NCI-H748 (cell line): ENCODE data around the gene BTBD17.

ENCODE experiments used
- DNase-seq: peaks from one replicate; lab custom pipeline; 2025; ENCODE audit not compliant: unreplicated experiment; lab: John Stamatoyannopoulos, UW

Gene BTBD17

DNA sequence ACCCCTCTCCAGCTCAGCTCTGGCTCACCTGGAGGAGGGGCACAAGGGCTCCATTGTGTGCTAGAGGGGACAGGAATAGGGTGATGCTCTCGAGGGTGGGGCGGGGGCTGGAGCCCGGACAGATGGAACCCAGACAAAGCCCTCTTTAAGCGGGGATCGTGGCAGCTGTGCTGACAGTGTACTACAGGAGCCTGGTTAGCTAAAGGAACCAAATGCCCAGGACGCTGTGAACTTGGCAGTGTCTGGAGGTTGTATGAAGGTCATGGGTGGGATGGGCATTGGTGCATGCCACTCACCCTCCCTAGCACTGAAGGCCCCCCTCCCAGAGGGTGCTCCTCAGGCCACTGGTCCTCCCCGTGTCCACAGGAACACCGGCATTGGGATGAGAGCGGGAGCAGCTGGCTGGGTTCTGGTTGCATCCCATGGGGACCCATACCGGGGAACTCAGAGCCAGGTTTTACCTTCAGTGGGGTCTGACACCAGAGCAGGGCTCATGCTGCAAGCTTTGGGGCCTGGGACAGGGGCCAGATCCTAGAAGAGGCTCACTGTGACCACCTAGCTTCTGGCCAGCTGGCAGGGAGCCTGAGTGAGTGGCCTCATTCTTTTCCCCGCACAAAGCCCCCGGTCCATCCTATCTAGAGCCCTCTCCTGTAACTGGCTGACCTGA lies 23.7 kb downstream of the BTBD17 start:
- peak; percentile 87 for DNase-seq

DNA sequence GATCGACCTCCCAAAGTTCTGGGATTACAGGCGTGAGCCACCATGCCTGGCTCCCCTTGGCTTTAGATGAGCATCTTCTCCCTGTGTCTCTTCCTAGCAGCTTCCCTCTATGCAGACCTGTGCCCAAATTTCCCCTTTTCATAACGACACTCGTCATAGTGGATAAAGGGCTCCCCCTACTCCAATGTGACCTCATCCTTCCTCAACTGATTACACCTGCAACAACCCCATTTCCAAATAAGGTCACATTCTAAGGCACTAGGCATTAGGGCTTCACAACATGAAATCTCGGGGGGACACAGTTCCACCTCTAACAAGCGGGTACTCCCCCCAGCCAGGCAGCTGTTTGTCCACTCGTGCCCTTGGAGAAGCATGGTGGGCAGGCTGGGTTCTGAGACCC lies 25.4 kb downstream of the BTBD17 start:
- DNase-seq, result no peak

DNA sequence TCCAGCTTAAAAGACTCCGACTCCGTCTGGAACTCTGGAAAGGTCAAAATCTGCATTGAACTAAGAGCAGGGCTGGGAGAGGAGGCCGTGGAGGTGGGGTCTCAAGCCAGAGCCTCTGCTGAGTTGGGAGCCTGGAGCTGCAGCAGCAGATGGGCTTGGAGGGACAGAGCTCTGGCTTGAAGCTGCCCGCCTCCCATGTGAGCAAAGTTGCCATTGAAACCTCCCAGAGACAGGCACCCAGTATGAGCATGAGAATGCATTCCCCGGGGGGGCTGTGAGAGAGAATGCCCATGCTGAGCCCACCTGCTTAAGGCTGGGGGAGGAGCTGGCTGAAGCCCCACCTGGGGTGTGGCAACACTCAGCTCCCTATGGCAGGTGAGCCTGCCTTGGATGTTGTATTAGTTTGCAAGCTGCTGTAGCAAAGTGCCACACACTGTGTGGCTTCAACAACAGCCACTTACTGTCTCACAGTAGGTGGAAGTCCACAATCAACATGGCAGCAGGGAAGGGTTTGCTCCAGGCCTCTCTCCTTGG lies 26.1 kb downstream of the BTBD17 start:
- no peak for DNase-seq

- peak; percentile 15 for DNase-seq
These were observed 27.2 kb downstream of the BTBD17 start for GRCh38 chr17:74334393-74335039.

- DNase-seq, result peak; percentile 96
These were observed 28.8 kb downstream of the BTBD17 start for GRCh38 chr17:74332763-74333283.

- DNase-seq, result peak; percentile 78
These were observed 29.5 kb downstream of the BTBD17 start for GRCh38 chr17:74332017-74332650.

DNA sequence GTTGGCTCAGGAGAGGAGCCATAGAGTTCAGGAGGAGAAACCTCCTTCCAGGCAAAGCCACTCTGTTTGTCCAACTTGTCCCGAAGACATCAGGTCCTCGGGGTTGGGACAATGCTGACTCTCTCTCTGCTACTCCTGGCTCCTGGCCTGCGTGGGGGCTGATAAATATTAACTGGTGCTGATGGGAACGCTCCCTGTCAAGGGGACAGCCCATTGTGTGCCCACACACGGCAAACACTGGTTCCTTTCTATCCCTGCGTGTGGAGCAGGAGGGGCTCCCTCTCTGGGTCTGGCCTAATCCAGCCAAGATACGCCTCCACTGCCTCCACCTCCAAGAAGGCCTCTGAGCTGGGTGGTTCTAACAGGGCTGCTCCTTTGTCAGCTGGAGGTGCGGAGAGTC lies 31.2 kb downstream of the BTBD17 start:
- DNase-seq, result no peak

GRCh38 chr17:74329378-74329777 lies 32.3 kb downstream of the BTBD17 start:
- DNase-seq, result no peak

- no peak for DNase-seq
These were observed 33.2 kb downstream of the BTBD17 start for GRCh38 chr17:74328487-74328886.

DNA sequence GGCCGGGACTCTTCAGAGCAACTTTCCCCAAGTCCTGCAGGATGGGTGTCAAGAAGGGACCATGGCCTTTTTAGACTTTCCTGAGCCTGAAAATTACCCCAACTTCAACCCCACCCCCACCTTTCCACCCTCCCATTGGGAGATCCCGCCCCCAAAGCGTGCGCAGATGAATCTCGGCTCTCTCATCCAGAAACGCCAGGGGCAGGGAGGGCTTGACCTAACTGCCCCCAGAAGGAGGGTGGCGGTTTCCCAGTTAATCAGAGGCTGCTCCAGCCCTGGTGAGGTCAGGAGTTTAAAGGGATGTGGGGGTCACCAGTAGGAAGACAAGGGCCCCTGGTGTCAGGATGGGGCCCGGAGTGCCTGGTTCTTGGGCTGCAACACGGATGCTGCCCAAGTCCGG lies 35.2 kb downstream of the BTBD17 start:
- DNase-seq, result no peak

DNA sequence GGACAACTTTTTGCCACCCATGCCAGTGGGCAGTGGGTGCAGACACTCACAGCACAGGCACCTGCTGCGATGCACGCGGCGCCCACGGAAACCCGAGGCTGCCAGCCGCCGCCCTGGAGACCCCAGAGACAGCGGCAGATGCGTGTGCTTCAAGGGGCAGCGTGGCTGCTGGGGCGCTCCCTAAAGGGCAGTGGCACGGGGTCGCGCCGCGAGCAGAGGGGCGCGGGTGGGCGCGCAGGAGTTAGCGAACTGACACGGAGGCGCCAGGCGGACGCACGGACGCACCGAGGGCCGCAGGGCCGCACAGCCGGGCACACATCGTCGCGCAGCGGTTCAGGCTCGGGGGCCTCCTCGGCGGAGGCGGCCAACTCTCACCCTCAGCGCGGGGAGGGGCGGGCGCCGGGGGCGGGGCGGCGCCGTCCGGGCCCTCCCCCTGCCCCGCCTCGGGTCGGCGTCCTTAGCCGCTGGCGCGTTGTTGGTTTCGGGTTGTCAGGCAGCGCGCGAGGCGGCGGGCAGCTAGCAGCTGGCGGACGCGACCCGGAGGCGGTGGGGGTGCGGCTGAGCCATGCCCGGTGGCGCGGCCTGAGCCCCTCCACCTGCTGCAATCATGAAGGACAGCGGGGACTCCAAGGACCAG lies 35.8 kb downstream of the BTBD17 start, which contains the start of gene KIF19:
Gene KIF19 (plus strand): TSS at position 484 of the 637 bp plus-strand sequence. CDS start 124 bp downstream, at position 608.
- DNase-seq, result no peak

- DNase-seq, result no peak
These were observed 36.3 kb downstream of the BTBD17 start for GRCh38 chr17:74325376-74325742.

DNA sequence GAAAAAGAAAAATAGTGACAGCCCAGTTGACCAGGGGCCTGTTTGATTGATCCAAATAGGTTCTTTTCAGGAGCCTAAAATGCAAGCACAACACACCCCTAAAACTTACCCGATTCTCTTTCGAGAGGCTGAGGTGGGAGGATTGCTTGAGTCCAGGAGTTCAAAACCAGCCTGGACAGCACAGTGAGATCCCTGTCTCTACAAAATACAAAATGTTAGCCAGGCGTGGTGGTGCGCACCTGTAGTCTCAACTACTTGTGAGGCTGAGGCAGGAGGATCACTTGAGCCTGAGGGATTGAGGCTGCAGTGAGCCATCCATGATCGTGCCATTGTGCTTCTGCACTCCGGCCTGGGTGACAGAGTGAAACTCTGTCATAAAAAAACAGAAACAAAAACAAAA lies 37.1 kb downstream of the BTBD17 start:
- no peak for DNase-seq

- no peak for DNase-seq
These were observed 43.3 kb downstream of the BTBD17 start for GRCh38 chr17:74318391-74318790.

GRCh38 chr17:74317071-74317470 lies 44.6 kb downstream of the BTBD17 start:
- no peak for DNase-seq

DNA sequence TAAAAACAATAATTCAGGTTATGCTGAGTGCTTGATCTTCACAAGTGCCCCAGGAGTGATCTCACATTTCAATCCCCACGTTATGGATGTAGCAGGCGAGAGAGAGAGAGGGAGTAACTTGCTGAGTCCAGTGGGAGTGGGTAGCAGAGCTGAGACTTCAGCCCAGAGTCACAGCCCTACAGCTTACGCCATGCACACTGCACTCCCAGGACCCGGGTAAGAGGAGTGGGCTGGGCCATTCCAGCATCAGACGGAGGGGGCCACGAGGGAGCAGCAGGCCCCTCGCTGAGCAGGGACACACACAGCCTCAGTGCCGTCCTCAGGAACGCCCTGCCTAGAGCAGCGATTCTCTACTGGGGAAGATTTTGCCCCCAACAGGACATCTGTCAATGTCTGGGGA lies 45.4 kb downstream of the BTBD17 start:
- DNase-seq, result no peak

DNA sequence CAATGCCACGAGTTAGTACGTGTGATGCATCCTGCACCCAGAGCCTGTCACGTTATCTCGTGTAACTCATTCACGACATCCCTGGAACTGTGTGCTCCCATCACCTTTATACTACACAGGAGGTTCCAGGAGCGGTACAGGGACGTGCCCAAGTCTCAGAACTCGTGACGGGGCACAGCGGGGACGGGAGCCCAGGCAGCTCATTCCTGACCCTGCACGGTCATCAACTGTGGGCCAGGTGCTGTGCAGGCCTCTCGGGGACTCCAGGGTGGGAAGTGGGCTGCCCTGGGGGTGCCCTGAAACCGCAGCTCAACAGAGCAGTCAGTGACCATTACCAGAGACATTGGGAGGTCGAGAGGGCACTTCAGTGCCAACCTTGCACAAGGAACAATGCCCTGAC lies 46.8 kb downstream of the BTBD17 start:
- DNase-seq, result no peak

DNA sequence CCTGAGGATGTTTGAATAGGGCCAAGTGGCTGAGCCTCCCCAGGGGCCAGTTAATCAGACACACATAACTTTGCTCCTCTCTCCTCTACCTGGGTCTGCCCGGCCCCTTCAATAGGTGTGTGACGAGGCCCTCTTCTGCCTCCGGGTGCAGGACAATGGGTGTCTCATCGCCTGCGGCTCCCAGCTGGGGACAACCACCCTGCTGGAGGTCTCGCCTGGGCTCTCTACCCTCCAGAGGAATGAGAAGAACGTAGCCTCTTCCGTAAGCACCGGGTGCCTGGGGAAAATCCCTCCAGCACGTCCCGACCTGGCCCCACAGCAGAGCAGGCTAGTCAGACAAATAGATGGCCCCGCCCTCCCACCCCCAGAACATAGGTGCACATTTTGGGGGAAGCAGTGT lies 51.8 kb downstream of the BTBD17 start:
- no peak for DNase-seq

DNA sequence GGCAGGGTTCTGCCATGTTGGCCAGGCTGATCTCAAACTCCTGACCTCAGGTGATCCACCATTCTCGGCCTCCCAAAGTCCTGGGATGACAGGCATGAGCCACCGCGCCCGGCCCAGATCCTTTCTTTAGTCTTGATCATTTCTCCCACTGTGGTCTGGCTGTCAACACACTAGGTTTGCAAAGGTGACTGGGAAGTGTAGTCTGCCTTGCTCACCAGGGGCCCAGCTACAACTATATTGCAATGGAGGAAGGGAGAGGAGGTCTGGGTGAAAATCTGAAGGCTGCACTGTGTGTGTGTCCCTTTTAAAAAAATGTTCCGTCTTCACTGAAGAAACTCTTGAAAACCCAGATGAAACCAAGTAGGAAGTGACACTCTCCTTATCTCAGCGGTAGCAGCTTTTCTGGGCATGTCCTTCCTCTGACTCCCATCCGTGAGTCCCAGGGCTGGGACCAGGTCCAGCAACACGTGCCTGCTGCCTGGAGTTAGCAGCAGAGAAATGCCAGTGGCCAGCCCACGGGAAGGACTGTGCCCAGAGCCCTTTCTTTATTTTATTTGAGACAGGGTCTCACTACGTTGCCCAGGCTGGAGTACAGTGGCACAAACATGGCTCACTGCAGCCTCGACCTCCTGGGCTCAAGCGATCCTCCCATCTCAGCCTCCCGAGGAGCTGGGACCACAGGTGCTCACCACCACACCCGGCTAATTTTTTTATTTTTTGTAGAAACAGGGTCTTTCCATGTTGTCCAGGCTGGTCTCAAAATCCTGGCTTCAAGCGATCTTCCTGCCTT lies 53.5 kb downstream of the BTBD17 start:
- no peak for DNase-seq
